ENCODE measurements around the gene DNAH2.

DNAH2 gene

DNA sequence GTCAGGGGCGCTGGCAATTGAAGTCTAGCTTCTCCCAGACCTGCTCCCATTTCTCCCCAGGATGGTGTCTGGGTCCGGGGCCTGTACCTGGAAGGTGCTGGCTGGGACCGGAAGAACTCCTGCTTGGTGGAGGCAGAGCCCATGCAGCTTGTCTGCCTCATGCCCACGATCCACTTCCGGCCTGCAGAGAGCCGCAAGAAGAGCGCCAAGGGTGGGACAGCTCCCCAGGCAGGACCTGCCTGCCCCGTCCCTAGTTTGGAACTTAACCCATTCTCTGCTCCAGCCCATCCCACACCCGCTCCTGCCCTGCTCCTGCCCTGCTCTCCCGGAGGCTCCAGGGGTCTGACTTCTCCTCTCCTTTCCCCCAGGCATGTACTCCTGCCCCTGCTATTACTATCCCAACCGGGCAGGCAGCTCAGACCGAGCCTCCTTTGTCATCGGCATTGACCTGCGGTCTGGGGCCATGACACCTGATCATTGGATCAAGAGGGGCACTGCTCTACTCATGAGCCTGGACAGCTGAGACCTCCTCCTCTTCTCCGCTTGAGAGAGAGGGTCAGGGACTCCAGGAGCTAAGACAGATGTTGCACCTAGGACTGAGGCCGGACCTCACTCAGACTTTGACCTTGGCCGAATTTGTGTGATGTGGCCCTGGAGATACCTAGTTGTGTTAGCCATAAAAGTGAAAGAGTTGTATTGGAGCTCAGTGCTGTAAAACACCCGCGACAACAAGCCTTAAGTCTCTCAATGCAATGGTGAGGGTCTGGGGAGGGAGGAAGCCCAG lies 115.7 kb downstream of the DNAH2 start:
- no peak overlapping the region for H3K27ac ChIP-seq
- DNase-seq (ENCODE audit: low read depth, low spot score): no peak
- peak overlapping the region; percentile 82 for H3K4me3 ChIP-seq
- H3K36me3 ChIP-seq (ENCODE audit: insufficient read depth, low read length): no peaks in the 10 kb centered on the region
- TF ChIP-seq POLR2AphosphoS5 (IDR thresholded peaks at IDR 0.05; ENCODE audit: borderline replicate concordance, low read depth, low read length) (no peak), EZH2 (IDR thresholded peaks at IDR 0.05) (no peak), FOXP2 (optimal IDR thresholded peaks at IDR 0.05; ENCODE audit: control extremely low read depth, extremely low read length, insufficient read depth) (no peak)
- H3K9ac ChIP-seq (ENCODE audit: insufficient read length): peak overlapping the region; percentile 3
- H3K9me3 ChIP-seq (ENCODE audit: low read depth, low read length): no peaks in the 10 kb centered on the region

DNA sequence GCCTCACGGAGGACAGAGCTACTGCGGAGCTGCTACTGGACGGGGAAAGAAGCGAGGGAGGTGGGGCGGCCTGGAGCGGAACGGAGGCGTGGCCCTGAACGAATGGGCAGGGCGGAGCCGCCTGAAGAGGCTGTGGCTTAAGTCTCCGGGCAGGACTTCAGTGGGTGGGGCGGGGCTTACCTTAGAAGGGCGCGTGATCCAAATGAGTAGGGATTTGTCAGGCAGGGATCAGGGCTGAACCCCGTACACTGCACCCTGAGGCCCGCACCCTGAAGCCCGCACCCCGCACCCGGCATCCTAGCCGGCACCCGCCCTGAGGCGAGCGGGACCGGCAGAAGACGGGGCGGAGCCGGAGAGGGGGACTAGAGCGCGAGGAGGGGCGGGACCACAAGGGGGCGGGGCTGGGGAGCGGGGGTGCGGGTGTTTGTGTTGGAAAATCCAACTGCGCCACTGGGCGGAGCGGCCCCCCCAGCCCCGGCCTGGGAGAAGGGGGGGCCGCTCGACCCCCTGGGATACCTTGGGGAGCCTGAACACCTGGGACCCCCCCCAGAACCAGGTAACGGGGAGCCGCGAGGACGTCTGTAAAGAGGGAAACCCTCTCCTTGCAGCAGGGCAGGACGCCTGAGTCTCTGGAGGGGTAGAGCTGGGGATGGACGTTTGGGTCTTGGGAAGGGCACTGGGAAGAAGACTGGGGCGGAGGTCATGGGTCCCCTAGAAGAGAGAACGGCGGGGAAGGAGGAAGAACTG lies 116.4 kb downstream of the DNAH2 start, which contains the start of gene KDM6B:
TSS of gene KDM6B (plus strand) at position 423 of the 747 bp plus-strand sequence. CDS start 11,338 bp downstream, outside the sequence.
- Histone ChIP-seq H3K9me3 (ENCODE audit: low read depth, low read length) (no peaks in the 10 kb centered on the region), H3K27ac (peak within 1 kb of the TSS; percentile 78; the same call in 1 of the 2 replicates), H3K36me3 (ENCODE audit: insufficient read depth, low read length) (no peaks in the 10 kb centered on the region), H3K9ac (ENCODE audit: insufficient read length) (peak within 1 kb of the TSS; percentile 3), H3K4me3 (peak within 1 kb of the TSS; percentile 82)
- DNase-seq (ENCODE audit: low read depth, low spot score): no peak
- TF ChIP-seq POLR2AphosphoS5 (IDR thresholded peaks at IDR 0.05; ENCODE audit: borderline replicate concordance, low read depth, low read length) (no peak), EZH2 (IDR thresholded peaks at IDR 0.05) (no peak)

DNA sequence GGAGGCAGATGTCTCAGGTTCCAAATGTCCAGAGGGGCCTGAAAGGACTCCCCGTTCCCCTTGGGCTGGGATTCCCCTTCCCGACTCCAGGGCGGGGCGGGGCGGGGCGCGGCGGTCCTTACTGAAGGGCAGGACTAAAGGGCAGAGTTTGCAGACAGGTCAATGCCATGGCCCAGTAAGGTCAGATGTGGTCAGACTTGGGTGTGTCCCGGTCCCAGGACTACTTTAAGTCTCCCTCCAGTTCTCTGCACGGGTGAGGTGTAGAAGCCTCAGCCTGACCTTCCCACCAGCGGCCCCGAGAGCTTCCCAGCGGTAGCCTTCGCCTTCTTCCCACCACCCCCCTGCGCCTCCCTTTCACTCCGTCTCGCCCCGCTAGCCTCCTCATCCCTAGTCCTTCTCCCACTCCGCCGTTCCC lies 117.0 kb downstream of the DNAH2 start:
- no peak overlapping the region for H3K27ac ChIP-seq
- DNase-seq (ENCODE audit: low read depth, low spot score): no peak
- no peak overlapping the region for H3K9ac ChIP-seq (ENCODE audit: insufficient read length)
- no peaks in the 10 kb centered on the region for H3K9me3 ChIP-seq (ENCODE audit: low read depth, low read length)
- peaks cover under 1% of the 10 kb centered on the region; the same call in 1 of the 2 replicates for H3K36me3 ChIP-seq (ENCODE audit: insufficient read depth, low read length)
- TF ChIP-seq FOXP2 (optimal IDR thresholded peaks at IDR 0.05; ENCODE audit: control extremely low read depth, extremely low read length, insufficient read depth) (peak; percentile 6), POLR2AphosphoS5 (IDR thresholded peaks at IDR 0.05; ENCODE audit: borderline replicate concordance, low read depth, low read length) (no peak), EZH2 (IDR thresholded peaks at IDR 0.05) (no peak)
- peak overlapping the region; percentile 82 for H3K4me3 ChIP-seq

DNA sequence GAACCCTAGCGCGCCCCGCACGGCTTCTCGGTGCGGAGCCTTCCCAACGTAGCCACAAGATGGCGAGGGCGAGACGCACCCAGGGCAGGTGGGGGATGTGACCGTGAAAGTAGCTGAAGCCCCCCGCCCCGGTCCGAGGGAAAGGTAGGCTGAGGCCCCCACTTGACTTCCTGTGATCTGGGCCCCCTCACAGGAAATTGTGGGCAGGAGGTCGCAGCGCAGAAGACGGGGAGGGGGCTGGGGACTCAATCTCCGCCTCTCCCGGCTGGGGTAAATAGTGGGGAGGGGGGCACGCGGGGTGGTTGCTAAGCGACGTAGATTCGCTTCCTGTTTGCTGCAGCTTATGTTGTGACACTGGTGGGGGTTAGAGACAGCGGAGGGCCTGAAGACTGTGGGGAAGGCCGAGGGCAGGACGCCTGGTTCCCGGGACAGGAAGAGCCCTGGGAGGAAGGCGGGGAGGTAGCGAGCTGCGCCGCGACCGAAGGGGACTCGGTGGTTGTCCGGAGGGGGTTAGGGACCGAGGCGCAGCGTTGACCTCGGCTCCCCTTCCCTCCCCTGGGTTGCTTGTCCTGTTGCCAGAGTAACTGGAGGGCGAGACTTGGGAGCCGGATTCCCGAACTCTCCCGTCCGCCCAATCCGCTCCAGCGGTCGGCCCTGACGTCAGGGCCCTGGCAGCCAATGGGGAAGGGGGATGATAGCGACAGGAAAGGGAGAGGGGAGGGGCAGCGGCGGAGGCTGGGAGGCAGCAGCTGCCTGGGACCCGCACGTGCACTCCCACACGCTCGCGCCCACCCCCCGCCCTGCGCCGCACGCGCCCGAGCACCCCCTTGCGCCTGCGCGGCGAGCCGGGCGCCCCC lies 117.6 kb downstream of the DNAH2 start:
- H3K9ac ChIP-seq (ENCODE audit: insufficient read length): no peak overlapping the region
- H3K36me3 ChIP-seq (ENCODE audit: insufficient read depth, low read length): peaks cover 5% of the 10 kb centered on the region; the same call in 1 of the 2 replicates
- H3K4me3 ChIP-seq: peak overlapping the region; percentile 82
- peak overlapping the region; percentile 96 for H3K27ac ChIP-seq
- DNase-seq (ENCODE audit: low read depth, low spot score): peak; percentile 79
- H3K9me3 ChIP-seq (ENCODE audit: low read depth, low read length): no peaks in the 10 kb centered on the region
- TF ChIP-seq FOXP2 (optimal IDR thresholded peaks at IDR 0.05; ENCODE audit: control extremely low read depth, extremely low read length, insufficient read depth): peak; percentile 15
- no peak for TF ChIP-seq EZH2 (IDR thresholded peaks at IDR 0.05)

DNA sequence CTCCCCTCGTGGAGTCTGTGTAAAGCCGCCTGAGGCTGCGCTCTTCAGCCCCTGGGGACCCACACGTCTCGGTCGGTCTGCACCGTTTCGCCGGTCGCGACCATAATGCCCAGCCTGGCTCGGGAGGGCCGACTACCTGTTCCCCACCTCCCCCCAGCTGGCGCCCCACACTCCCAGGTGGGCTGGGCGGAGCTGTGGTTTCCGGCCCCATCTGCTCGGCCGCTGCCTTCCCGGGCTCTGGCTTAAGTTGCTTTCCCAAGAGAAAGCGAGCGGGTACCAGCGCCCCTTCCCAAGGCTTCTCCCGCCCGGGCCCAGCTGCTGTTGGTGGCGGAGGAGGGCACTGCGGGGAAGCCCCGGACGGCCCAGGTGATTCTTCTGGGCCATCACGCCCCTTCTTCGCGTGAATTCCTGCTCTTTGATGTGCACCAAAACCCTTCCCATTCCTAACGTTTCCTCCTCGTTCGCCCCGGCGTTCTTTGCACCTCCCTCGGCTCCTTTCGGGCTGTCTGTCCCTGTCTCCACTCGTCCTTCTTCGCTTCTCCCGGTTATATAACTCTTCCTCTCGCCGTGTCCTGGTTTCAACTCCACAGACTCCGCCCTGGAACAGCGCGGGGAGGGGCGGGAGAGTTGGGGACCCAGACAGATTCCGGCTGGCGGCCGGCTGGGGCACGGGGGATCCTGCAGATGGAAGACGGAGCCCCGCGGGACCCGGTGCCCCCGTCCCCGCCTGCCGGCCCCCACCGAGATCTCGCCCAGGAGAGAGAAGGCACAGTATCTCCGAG lies 118.5 kb downstream of the DNAH2 start:
- peak overlapping the region; percentile 82 for H3K4me3 ChIP-seq
- peak; percentile 72 for TF ChIP-seq POLR2AphosphoS5 (IDR thresholded peaks at IDR 0.05; ENCODE audit: borderline replicate concordance, low read depth, low read length)
- TF ChIP-seq FOXP2 (optimal IDR thresholded peaks at IDR 0.05; ENCODE audit: control extremely low read depth, extremely low read length, insufficient read depth): no peak
- TF ChIP-seq EZH2 (IDR thresholded peaks at IDR 0.05): no peak

DNA sequence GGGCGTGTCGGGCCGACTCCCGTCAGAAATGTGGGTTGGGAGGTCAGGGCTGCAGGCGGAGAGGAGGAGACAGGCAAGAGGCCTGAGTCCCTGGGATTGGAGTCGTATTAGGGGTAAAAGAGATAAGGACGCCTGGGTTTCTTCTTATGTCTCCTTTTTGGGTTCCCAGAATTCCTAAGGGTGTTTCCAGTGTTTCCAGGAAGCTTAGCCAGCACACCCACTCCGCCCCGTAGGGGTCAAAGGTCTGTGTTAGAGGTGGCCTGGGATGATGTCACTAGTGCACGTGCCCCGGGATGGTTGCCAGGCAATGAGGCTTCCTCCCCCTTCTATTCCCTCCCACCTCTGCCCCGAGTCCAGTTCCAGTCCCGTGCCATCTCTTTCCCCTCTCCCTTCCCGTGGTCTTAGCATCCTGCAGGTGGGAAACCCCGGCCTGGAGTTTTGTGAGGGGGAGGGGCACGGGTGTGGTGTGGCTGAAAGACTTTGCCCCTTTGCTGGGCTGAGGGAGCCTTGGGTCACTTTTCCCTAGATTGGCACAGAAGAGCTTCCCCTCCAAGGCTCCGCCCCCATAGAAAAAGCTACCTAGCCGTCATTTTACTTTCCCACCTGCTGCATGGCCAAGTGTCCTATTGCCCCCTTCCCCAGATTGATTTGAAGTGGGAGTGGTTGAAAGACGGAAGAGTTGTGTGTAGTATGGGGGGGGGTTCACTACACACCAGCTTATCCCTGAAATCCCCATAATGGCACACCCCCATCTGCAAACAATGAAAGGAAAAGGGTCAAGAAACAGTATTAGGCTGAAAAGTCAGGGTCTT lies 119.3 kb downstream of the DNAH2 start:
- peaks cover 15% of the 10 kb centered on the region; the same call in 1 of the 2 replicates for H3K36me3 ChIP-seq (ENCODE audit: insufficient read depth, low read length)
- peak overlapping the region; percentile 96 for H3K27ac ChIP-seq
- peak overlapping the region; percentile 82 for H3K4me3 ChIP-seq
- H3K9me3 ChIP-seq (ENCODE audit: low read depth, low read length): no peaks in the 10 kb centered on the region
- TF ChIP-seq FOXP2 (optimal IDR thresholded peaks at IDR 0.05; ENCODE audit: control extremely low read depth, extremely low read length, insufficient read depth) (peak; percentile 75), POLR2AphosphoS5 (IDR thresholded peaks at IDR 0.05; ENCODE audit: borderline replicate concordance, low read depth, low read length) (no peak)
- DNase-seq (ENCODE audit: low read depth, low spot score): peak; percentile 75
- peak overlapping the region; percentile 89 for H3K9ac ChIP-seq (ENCODE audit: insufficient read length)

More for the DNA sequence above, 118.5 kb downstream of the DNAH2 start:
- H3K9ac ChIP-seq (ENCODE audit: insufficient read length): peak overlapping the region; percentile 89
- no peak for DNase-seq (ENCODE audit: low read depth, low spot score)
- H3K9me3 ChIP-seq (ENCODE audit: low read depth, low read length): no peaks in the 10 kb centered on the region
- peak overlapping the region; percentile 96 for H3K27ac ChIP-seq
- H3K36me3 ChIP-seq (ENCODE audit: insufficient read depth, low read length): peaks cover 14% of the 10 kb centered on the region; the same call in 1 of the 2 replicates

Data from SK-N-MC (cell line).